Epidermal melanocyte (primary cell): ENCODE data around the gene SMIM13.

Source experiments
- DNase-seq: peaks from one replicate; pipeline ENCODE4 v3.0.0; 2011; ENCODE audit warnings: low spot score; ENCODE audit not compliant: insufficient read length

SMIM13 gene

DNA sequence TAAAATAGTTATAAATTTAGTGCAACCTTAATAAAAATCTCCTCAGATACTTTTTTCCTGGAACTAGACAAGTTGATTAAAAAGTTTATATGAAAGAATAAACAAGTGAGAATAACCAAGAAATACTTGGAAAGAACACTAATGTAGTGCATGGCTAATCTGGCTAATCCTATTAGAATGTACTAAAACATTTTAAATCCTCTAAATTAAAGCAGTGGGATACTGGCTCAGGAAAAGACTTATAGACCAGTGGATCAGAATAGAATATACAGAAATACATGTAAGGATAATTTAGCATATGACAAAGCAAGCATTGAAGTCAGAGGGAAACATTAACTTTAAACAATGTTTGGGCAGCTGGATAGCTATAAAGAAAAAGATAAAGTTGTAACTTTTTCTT lies 58.9 kb downstream of the SMIM13 start:
- DNase-seq = no peak

GRCh38 chr6:11153447-11153846 lies 59.8 kb downstream of the SMIM13 start:
- no peak for DNase-seq

DNA sequence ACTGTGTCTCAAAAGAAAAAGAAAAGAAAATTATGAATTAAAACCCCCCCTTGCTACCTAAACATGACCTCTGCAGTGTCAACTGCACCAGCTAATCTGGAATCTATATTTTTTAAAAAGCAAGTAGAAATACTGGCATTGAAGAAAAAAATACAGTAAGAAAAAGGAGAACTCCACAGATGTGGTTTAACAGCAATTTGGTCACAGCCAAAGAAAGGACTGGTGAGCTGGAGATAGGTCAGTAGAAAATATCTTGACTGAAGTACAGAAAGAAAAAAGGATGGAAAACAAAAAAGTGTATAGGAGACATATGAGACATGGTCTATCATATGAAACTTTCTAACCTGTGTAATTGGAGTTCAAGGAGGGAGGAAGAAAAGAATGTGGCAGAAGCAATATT lies 62.0 kb downstream of the SMIM13 start:
- DNase-seq = no peak

GRCh38 chr6:11160199-11160598 lies 66.6 kb downstream of the SMIM13 start:
- no peak for DNase-seq

DNA sequence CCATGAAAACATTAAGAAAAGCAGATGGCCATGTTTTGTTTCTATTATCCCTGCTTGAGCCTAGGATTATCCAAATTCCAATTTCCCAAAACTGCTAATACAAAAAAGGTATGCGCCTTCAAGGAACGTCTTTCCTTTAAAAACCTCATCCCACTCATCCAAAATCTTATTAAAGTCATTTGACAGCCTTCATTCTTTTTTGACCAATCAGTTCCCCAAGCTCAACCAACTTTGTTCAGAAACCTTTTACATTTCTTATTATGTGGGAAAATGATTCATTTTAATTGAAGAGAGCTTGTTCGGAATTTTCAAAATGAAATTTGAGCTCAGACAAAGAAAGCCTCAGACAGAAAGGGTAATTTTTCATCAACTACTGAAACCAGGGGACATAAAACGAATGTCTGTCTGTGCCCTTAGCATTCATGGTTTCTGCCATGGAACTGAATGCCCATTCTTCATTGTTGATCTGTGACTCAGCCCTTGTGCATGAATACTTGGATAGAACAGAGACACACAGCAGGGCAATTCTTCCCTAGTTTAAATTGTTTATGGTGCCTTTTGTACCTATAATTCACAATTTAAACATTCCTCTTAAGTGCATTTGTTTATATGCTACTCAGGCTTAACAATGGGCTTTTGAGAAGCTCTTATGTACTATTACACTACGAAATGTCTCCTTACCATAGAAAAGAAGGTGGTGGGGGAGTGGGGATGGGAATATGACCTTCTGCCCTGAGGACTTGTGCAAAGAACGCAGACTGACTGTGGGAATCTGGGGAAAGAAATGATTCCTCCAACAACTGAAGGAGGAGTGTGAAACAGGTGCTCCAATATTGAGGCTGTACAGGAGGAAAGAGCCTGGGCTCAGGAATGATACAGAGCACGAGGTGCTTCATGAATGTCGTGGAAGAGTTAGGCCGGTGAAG lies 67.7 kb downstream of the SMIM13 start:
- DNase-seq = peak; percentile 86

GRCh38 chr6:11162262-11162661 lies 68.6 kb downstream of the SMIM13 start:
- DNase-seq = no peak

- DNase-seq = no peak
Measured at GRCh38 chr6:11163932-11164331, 70.3 kb downstream of the SMIM13 start.

DNA sequence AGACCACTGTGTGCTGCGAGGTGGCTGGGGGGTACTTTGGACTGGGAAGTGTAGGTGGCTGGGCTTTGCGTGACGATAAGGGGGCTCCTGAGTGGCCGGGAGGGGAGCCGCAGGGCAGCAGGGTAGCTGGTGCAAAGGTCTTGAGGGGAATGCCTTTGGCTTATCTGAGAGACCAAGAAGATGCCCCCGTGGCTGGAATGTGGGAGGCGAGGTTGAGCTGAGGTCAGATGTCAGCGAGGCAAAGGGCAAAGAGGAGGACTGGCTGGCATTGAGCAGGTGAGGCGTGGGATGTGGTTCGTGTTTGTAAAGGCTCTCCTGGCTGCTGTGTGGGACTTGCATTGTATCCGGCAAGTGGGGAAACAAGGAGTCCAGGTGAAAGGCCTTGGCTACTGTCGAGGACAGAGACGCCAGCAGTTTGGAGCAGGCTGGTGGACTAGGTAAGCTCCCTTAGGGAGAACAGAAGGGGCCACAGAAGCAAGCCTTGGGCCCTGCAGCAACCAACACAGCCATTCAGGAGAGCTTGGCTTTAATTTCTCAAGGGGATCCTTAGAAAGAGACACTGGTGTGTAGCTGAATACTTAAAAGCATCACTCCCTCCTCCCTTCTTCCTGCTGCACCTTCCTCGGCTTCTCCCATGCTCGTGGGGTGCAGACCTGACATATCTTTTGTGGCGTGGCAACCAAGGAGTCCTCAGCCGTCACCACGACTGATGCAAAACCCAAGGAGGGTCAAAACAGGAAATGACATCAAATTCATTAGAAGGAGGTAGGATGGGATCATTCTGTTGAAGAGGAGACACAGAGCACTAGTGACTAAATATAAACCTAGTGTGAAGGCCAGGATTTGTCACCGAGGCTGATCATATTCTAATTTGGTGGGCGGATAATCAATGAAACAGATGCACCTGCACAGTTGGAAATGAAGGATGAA lies 71.3 kb downstream of the SMIM13 start:
- DNase-seq = no peak

DNA sequence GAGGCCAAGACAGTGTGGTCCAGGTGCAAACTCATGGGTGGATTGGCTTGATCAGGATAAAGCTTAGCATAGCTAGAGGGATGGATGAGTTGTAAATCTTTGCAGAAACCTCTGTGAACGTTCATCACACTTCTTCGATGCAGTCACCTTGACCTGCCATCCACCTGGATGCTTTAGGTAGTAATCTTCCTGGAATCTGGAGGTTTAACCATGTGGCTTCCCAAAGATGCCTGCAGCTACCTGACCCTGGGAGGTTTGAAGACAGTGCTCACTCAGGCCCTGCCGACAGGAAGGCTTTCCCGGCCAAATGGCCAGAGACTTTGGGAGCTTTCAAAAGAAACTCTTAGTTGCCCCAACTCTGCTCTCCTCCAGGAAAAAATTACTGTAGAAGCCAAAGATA lies 73.3 kb downstream of the SMIM13 start:
- DNase-seq = no peak

DNA sequence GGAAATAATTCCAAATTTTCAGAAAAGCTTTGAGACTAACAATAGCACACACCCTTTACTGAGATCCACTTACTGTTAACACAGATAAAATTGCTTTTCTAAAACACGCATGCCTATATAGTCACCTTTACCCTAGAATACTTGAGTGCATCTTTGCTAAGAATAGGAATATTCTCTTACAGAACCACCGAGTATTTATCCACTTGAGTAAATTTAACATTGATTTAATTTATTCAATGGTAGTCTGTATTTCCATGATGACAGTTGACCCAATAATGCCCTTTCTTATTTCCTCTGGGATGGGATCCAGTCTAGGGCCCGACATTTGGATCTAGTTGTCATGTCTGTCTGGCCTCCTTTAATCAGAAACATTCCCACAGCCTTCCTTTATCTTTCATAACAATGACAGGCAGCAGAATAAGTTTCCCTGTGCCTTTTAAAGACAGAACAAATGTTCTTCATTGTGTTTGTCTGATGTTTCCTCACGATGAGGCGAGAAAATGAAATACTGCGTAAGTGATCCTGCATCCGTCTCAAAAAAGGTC lies 74.5 kb downstream of the SMIM13 start:
- DNase-seq = no peak

GRCh38 chr6:11171952-11172351 lies 78.3 kb downstream of the SMIM13 start:
- no peak for DNase-seq

GRCh38 chr6:11172501-11173327 lies 79.1 kb downstream of the SMIM13 start:
- DNase-seq = no peak

GRCh38 chr6:11174242-11174611 lies 80.6 kb downstream of the SMIM13 start:
- no peak for DNase-seq

DNA sequence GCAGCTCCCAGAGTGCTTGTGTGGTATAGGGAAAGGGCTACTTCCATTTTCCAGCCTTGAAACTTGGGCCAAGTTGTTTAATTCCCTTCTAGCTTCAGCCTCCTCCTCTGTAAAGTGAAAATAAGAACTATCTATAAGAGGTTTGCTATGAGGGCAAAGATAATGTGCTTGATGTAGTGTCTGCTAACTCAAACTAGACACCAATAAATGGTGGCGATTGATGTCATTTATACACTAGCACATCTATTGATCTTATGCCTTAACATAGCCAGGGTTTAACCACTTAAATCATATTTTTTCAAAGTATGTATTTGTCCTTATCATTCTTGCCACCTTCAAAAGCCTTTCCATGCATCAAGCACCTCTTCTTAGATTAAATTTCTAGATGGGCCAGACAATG lies 83.6 kb downstream of the SMIM13 start:
- DNase-seq = no peak

DNA sequence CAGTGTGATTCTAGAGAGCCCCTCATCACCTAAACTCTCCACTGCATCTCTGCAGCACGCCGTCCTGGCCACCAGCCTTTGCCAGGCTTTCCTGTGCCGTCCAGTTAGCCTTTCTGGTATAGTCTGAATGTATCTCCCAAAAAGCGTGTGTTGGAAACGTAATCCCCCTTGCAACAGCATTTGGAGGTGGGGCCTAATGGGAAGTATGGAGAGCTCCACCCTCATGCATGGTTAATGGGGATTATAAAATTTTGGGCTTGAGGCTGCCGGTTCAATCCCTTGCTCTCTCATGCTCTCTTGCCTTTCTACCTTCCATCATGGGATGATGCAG lies 85.4 kb downstream of the SMIM13 start:
- no peak for DNase-seq

DNA sequence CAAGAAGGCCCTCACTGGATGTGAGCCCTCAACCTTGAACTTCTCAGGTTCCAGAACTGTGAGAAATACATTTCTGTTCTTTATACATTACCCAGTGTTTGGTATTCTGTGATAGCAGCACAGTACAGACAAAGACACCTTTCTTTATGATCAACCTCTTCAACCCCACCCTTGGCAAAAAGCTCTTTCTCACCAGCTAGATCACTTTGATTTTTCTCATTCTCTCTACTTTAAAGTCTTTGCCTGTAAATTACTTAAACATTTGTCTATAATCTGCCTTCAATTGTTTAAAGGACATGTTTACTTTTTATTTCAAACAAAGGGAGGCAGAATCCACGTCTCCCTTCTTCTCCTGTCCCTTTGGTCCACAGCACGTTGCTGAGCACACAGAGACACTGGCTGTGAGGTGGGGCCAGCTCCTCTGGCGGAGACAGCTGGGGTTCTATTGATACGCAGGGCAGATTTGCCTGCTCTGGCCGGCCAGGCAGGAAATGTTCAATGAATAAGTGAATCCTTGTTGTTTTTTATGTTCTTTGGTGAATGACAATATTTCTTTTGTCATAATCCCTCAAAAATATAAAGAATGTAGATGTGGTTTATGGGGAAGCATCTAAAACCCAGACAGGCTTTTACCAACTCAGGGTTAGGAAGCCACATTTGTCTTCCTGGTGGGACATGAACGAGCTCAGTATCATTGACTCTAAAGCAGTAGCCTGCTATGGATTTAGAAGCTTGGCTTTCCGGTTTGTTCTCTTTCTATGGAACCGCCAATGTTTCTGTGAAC lies 86.0 kb downstream of the SMIM13 start:
- DNase-seq = no peak

- DNase-seq = no peak
Measured at GRCh38 chr6:11181478-11182136, 88.0 kb downstream of the SMIM13 start.

- DNase-seq = no peak
Measured at GRCh38 chr6:11183761-11184362, 90.2 kb downstream of the SMIM13 start.

DNA sequence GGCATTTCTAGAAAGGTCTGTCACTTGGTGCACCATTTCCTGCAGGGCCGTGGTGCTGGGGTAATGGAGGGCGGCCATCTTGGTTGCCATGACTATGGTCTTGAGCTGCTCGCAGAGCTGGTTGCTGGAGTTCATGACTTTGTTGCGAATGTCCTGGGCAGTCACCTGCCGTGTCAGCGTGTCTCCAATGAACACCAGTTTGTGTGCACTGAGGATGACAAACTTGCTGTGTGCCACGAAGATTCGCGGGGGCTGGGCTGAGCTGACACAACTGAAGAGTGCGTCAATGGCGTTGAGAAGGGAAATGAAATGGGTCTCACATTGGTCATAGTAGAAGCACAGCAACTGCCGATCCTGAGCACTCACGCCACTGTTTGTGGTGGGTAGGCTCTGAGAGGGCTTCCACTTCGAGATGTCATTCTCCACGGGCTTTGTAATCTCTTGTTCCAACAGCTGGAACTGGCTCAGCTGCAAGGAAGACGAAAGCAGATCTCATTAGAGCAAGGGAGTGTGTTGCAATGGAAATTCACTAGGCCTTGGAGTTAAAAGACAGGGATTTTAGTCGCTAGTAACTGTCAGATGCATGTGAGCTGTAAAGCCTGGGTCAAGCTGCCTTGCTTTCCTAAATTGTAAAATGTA lies 91.7 kb downstream of the SMIM13 start:
- DNase-seq = no peak
